Stimulated activated CD8-positive, alpha-beta memory T cell treated with anti-CD3 and anti-CD28 coated beads, Interleukin-15, amount 100 ng/mL, for 48 hours (primary cell): ENCODE measurements around the gene P3H3.
A peak's percentile ranks its signal among the peaks of the same experiment; 100 is the strongest.
"Not testable (repeated sequence)": the region's sequence is repeated elsewhere in the genome, so short reads cannot be mapped to it uniquely, and the experiment has no call there.

ENCODE experiments used
- DNase-seq, 2 donors: peaks; one replicate each; pipeline ENCODE4 v3.0.0-alpha.2; 2020; ENCODE audit warnings: low read depth in 2 of 2

P3H3 gene

DNA sequence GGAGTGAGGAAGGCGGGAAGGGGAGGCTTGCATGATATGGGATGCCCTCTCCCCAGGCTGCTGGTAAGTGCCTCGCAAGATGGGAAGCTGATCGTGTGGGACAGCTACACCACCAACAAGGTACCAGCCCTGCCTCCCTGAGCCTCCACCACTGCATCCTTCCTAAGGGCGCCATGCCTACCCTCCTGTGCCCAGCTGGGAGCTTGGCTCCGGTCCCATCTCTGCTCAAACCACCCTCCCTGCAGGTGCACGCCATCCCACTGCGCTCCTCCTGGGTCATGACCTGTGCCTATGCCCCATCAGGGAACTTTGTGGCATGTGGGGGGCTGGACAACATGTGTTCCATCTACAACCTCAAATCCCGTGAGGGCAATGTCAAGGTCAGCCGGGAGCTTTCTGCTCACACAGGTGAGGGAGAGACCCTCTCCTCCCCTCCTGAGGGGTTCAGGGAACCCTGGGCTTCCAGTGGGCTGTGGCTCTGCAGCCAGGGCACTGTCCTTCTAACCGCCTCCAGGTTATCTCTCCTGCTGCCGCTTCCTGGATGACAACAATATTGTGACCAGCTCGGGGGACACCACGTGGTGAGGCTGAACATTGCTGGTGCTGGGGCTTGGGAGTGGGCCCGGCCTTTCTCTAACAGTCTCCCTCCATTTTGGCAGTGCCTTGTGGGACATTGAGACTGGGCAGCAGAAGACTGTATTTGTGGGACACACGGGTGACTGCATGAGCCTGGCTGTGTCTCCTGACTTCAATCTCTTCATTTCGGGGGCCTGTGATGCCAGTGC, 15.1 kb downstream of the P3H3 start:
- no peak for DNase-seq

DNA sequence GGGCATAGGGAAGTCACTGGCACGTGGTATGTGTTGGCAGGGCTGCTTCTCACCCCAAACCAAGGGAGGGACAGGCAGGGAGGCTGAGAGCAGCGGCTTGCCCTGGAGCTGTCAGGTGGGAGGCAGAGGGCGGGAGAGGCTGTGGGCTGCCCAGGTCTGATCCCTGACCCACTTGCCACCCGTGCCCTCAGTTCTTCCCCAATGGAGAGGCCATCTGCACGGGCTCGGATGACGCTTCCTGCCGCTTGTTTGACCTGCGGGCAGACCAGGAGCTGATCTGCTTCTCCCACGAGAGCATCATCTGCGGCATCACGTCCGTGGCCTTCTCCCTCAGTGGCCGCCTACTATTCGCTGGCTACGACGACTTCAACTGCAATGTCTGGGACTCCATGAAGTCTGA, 17.2 kb downstream of the P3H3 start:
- DNase-seq = no peak

DNA sequence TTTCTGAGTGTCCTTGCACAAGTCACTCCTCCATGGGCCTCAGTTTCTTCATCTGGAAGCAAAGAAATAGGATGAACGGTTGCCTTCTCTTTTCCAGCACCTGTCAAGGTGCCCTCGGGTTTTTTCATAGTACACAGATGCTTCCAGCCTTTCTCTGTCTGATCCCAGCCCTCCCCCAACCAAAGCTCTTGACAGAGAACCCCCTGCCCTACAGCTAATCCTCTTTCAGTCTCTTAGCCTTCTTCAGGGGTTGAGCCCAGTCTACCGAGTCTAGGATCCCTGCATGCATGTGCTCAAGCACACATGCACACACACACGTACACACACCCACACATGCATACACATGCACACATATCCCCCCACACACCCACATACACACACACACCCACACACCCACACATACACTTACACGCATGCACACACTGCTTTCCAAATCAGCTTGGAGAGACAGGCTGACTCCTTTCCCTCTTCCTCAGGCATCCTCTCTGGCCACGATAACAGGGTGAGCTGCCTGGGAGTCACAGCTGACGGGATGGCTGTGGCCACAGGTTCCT, 18.2 kb downstream of the P3H3 start:
- no peak for DNase-seq

DNA sequence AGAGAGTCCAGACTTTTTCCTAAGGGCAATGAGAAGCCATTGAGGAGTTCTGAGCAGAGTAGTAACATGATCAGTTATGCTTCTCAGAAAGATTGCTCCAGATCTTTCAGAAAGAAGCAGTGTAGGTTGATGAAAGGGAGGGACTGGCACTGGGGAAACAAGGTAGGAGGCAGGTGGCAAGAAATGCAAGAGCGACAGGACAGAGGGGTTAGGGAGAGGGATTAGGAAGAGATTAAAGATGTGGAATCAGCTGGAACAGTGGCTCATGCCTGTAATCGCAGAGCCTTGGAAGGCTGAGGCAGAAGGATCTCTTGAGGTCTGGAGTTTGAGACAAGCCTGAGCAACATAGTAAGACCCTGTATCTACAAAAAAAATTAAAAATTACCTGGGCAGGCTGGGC, 19.5 kb downstream of the P3H3 start:
- DNase-seq = no peak

DNA sequence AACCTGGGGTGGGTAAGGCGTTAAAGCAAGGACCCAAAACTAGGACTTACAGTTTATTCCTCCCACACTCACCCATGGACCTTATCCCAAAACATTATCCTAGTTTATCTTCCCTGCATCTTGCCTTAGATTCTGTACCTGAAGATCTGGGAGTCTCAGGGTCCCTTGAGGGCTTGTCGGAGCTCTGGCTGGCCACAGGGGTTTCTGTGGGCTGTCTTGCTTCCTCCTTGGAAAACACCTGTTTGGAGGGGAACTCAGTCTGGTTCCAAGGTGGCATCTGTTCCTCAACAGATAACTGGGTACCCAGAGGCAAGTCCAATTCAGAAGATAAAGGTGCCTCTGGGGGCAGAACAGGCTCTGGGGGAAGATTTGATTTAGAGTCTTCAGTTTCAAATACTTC, 21.2 kb downstream of the P3H3 start:
- DNase-seq = no peak

DNA sequence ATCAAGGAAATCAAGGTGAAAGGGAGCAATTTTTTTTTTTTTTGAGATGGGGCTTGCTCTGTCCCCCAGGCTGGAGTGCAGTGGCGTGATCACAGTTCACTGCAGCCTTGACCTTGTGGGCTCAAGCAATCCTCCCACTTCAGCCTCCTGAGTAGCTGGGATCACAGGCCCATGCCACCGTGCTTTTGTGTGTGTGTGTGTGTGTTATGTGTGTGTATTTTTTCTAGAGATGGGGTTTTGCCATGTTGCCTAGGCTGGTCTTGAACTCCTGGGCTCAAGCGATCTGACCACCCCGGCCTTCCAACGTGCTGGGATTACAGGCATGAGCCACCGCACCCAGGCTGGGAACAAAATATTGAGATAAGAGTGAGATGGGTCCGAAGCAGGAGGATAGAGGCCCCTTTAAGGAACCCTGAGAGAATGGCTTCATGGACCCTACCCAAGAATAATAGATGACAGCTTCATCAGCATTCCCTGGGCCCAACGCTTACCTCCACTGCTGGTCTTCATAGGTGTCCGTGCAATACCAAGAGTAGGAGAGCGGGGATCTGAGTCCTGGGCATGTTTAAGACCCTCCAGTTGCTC, 21.9 kb downstream of the P3H3 start:
- DNase-seq = no peak

DNA sequence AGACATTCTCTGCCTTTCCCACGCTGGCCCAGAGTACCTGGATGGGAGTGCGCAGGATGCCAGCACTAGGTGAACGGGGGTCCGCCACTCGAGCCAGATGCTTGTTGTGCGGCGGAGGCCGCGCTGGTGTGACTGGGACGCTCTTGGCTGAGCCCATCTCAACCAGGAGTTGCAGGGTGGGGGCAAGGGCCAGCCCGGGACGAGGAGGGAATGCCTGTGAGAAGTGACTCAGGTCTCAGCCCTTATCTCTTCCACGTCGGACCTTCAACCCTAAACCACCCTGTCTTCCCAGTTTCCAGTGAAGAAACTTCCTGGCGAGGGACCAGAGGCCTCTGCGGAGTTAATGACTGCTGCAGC, 22.6 kb downstream of the P3H3 start:
- no peak for DNase-seq

DNA sequence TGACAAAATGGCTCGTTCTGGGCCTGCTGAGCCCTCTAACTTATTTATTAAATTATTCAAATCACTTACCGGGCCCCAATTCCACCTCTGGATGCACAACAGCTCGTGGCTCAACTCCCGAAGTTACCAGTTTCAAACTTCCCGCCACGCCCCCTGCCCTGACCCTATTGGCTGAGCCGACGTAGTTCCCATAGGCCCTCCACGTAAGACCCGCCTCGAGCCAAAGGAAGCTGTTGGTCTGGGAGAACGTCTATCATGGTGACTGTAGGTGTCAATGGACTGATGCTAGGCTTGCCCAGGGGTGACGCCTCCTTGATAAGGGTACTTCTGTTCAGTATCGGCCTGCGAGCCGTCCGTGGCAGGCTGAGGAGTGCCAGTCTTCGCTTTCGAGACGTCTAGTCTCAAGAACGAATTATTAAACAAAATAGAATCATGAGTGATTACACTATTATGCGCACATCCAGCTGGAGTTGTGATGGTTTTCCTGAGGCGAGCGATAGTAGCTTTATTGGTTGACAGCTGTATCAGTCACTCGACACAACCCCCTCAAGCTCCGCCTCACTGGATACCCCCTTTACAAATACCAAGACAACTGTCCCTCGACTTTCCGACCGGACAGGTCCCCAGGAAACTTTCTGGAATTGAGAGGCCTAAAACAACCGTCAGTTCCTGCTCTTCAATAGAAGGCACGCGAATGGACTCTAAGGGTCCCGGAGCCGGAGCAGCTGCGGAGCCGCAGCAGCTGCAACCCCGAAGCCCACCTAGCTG, 23.1 kb downstream of the P3H3 start, which contains the start of gene CDCA3:
CDCA3 (minus strand) TSS at position 134 of the 768 bp plus-strand sequence. CDS start 334 bp downstream, outside the sequence.
- DNase-seq = peak; percentile 88 to 89

DNA sequence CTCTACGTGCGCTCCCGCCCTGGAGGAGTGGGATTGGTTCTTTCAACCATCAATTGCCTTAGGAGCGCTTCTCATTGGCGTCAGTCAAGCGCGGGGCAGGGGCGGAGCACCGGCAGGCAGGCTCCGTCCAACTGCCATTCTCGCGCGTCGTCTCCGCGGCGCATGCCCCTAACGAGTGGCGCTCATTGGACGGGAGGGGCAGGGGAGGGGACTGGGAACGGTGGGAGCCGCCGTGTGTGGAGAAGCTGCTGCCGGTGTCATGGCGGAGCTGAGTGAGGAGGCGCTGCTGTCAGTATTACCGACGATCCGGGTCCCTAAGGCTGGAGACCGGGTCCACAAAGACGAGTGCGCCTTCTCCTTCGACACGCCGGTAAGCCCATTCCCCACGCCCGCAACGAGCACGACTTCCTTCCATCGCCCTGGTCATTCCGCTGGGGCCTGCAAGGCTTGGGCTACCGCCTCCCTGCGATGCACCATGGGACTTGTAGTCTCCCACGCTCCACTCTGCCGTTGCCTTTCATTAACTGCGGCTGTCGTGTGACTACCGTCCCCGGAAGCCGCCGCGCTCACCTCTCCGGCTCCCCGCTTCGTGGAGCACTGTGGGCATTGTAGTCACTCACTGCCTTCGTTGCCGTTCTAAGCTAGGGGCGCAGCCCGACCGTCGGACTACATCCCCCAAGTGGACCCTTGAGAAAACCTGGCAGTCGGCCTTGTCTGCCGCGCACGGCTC, 23.9 kb downstream of the P3H3 start, which contains the start of gene USP5:
USP5 (plus strand) TSS at position 230 of the 730 bp plus-strand sequence; CDS start at position 260, 30 bp downstream.
- peak; percentile 99 for DNase-seq

DNA sequence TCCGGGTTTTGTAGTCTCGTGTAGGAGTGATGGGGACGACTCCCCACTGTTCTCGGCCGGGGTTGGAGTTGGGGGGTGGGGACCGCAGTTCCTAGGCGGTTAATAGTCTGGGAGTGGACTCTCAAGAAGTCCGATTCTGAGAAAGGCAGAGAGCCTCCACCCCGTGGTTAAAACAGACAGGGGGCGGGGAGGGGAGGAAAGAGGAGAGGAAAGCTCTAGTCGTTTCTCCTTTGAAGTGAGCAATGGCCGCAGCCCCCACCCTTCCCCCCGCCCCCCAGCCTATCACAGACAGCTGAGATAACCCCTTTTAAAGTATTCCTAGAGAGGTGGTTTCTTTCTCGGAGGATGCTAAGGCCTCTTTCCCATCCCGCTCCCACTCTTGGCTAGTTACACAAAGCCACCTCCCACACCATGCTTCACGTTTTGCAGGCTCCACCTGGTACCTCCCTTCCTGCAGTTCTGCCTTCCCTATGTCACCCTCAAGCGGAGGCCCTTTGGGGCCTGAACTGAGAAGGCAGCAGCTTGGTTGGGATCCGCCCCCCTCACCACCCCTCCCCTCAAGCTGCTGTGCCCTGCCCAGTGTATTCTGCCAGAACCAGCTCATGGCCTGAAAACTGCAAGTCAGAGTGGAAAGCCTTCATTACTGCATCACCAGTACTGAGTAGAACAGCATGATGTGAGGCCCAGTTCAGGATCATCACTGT, 24.6 kb downstream of the P3H3 start:
- DNase-seq = peak; percentile 52 to 73

DNA sequence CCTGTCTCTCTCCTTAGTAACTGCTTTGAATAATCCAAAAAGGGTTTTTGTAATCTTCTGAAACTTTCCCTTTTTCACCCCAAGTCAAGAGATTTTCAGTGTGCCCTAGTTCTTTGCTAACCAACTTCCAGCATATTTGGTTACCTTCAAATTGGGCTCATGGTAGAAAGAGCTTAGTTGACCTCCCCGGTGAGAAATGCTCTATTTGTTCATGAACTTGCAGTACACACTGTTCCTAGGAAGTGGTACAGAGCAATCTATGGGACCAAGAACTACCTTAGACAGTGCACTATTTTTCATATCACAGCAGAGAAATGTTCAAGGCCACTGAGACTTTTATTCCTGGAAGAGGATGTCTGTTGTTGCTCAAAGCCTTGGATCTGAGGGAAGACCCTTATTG, 25.4 kb downstream of the P3H3 start:
- DNase-seq = no peak

DNA sequence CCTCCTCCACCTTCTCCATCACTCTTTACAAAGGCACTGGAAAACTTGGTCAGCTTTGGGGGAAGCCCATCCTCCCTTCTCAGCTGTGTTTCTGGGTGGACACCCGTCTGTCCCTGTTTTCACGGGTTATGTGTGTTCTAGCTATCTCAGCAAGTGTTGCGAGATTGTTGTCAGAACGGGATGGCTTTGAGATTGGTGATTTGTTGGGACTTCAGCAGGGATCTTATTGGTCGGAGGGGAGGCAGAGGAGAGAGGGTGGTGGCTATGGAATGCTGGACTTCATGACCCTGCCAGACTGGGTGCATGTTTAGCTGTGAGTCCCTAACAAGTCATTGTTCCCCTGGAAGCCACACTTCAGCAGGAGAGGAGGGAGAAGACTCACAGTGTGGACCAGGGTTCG, 25.8 kb downstream of the P3H3 start:
- DNase-seq = no peak

DNA sequence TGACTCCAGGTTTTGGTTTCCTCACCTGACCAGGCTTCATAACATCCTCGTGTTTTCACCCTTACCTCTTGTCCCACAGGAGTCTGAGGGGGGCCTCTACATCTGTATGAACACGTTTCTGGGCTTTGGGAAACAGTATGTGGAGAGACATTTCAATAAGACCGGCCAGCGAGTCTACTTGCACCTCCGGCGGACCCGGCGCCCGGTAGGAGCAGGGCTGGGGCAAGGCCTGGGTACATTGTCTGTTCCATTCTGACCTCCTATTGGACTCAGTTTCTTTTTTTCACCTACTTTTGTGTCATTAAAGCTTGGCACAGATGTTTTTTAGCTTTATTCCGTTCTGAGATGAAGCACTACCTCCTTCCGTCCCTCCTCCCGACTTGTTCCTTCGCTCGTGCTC, 27.1 kb downstream of the P3H3 start:
- no peak for DNase-seq

DNA sequence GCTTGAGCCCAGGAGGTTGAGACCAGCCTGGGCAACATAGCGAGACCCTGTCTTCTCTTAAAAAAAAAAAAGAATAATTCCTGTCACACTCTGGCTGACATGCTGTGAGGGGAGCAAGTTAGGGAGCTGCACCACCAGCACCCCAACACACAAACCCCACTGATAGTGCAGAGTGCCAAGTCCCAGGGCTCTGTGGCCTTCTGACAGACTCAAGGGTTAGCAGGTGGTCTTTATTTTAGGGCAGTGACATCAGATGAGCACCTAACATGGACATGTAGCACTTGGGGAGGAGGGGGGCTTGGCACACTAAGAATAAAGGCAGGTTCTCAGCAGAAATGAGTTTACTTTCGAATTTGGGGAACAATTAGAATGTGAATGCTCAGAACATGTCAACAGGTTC, 30.6 kb downstream of the P3H3 start:
- DNase-seq = no peak

DNA sequence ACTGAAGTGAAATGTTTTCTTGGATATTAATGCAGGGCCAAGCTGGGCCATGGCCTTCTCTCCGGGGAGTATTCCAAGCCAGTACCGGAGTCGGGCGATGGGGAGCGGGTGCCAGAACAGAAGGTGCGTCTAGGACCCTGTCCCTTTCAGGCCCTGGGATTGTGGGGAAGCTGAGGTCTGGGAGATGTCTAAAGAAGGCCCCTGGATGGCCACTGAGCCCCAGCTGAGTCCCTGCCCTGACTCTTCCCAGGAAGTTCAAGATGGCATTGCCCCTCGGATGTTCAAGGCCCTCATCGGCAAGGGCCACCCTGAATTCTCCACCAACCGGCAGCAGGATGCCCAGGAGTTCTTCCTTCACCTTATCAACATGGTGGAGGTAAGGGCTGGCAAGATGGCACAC, 31.9 kb downstream of the P3H3 start:
- DNase-seq = no peak

DNA sequence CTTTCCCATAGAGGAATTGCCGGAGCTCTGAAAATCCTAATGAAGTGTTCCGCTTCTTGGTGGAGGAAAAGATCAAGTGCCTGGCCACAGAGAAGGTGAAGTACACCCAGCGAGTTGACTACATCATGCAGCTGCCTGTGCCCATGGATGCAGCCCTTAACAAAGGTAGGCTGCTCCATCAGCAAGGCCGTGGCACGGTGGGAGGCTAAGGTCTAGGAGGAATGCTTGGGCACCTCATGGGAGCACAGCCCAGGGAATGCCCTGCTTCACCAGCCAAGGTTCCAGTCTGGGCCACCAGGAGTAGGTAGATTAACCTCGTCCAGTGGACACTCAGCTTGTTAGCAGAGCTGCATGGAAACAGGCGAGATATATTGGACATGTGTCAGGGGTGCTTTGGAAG, 32.7 kb downstream of the P3H3 start:
- DNase-seq = no peak

DNA sequence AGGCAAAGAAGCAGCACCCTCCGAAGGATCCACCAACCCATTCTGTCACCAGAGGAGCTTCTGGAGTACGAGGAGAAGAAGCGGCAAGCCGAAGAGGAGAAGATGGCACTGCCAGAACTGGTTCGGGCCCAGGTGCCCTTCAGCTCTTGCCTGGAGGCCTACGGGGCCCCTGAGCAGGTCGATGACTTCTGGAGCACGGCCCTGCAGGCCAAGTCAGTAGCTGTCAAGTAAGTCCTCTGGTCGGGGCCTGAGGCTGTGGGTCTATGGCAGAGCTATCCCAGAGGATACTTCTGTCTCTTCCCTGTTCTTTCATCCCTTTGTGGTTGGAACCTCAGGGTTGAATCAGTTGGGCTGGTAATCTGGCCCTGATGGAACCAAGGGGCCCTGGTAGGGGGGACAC, 33.2 kb downstream of the P3H3 start:
- no peak for DNase-seq

DNA sequence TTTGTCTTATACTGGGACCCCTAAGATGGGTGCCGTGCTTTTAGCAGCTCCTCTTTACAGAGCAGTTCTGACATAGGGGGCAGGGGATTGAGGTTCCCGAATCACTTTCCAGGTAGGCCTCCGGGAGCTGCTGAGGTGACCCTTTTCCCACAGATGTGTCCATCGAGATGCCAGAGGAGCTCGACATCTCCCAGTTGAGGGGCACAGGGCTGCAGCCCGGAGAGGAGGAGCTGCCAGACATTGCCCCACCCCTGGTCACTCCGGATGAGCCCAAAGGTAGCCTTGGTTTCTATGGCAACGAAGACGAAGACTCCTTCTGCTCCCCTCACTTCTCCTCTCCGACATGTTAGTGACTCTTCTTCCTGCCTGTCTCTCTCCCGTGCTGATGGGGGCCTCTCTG, 34.8 kb downstream of the P3H3 start:
- DNase-seq = no peak

DNA sequence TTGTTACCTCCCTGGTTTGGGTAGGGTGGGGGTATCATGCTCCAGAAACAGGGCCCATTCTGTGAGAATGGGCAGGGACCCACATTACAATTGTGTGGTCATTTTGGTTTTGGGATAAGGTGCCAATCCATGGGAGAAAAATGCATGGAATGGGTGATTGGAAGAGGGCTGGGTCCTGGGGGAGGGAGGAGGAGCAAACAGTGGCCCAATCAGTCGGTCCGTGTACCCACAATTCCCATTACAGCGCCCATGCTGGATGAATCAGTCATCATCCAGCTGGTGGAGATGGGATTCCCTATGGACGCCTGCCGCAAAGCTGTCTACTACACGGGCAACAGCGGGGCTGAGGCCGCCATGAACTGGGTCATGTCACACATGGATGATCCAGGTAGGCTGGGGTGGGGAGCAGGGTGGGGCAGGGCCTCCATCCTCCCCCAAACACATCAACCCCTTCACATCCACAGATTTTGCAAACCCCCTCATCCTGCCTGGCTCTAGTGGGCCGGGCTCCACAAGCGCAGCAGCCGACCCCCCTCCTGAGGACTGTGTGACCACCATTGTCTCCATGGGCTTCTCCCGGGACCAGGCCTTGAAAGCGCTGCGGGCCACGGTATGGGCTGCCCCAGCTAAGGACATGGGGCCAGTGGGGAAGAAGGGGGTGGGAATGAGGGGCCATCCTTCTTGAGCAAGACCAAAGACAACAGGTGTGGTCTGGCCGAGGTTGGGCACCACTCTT, 35.5 kb downstream of the P3H3 start:
- DNase-seq = no peak

DNA sequence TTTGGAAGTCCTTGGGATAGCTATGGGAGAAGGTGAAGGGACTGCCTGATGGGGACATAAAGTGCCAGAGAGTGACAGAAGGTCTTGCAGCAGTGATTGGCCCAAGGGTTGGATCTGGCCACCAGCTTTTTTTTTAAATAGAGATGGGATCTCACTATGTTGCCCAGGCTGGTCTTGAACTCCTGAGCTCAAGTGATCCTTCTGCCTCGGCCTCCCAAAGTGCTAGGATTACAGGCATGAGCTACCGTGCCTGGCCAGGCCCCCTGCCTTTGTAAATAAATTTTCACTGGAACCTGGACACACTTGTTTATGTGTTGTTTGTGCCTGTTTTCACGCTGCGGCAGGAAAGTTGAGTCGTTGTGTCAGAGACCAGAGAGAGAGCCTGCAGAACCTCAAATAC, 37.1 kb downstream of the P3H3 start:
- DNase-seq = not testable (repeated sequence)
